Measurements from ENCODE around the gene PNKD.

PNKD gene

GRCh38 chr2:218280260-218280870 lies 10.0 kb downstream of the PNKD start:
- H3K27ac ChIP-seq (ENCODE audit: low read depth, low read length, poor library complexity, severe bottlenecking): no peak overlapping the region
- no peak overlapping the region for H3K4me3 ChIP-seq (ENCODE audit: low read depth, low read length, poor library complexity, severe bottlenecking)
- no peaks in the 10 kb centered on the region for H4K20me1 ChIP-seq (ENCODE audit: insufficient read depth, low read length)
- no peaks in the 10 kb centered on the region for H3K4me1 ChIP-seq (ENCODE audit: insufficient read depth, low read length, severe bottlenecking)
- H3K36me3 ChIP-seq (ENCODE audit: insufficient read depth, low read length): peaks cover 9% of the 10 kb centered on the region; the same call in 1 of the 2 replicates
- H3K79me2 ChIP-seq (ENCODE audit: insufficient read depth, low read length): no peaks in the 10 kb centered on the region
- no peak for TF ChIP-seq EZH2 (IDR thresholded peaks at IDR 0.05; ENCODE audit: borderline replicate concordance, low read length)
- no peak for TF ChIP-seq CTCF (IDR thresholded peaks at IDR 0.05; ENCODE audit: low read length)
- no peaks in the 10 kb centered on the region for H3K27me3 ChIP-seq (ENCODE audit: insufficient read depth, low read length)
- H2AFZ ChIP-seq (ENCODE audit: low read length): no peak overlapping the region
- H3F3A ChIP-seq (ENCODE audit: insufficient read depth, low read length): no peaks in the 10 kb centered on the region
- H3K9me2 ChIP-seq (ENCODE audit: low read depth, low read length): no peaks in the 10 kb centered on the region
- no peak overlapping the region for H3K9ac ChIP-seq (ENCODE audit: low read length)
- H3K9me3 ChIP-seq (ENCODE audit: low read length): no peaks in the 10 kb centered on the region
- H3K4me2 ChIP-seq (ENCODE audit: low read length): no peak overlapping the region

DNA sequence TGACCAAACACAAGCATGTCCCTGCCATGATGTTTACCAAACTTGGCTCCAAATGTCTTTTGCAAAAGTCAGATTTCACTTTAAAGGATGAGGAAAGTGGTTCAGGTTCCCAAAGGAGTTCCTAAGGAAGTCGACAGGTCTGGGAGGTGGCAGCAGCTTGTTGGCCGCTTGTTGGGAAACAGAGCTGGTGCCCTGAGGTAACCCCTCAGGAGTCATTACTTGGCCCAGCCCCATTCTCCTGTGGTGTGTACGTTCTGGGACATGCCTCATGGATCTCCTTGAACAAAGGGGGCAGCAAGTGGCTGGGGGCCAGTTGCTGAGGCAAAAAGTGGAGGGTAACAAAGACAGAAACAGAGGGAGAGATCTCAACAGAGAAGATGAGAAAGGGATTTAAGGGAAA lies 11.1 kb downstream of the PNKD start:
- no peaks in the 10 kb centered on the region for H3F3A ChIP-seq (ENCODE audit: insufficient read depth, low read length)
- H3K9me2 ChIP-seq (ENCODE audit: low read depth, low read length): no peaks in the 10 kb centered on the region
- no peaks in the 10 kb centered on the region for H4K20me1 ChIP-seq (ENCODE audit: insufficient read depth, low read length)
- no peaks in the 10 kb centered on the region for H3K36me3 ChIP-seq (ENCODE audit: insufficient read depth, low read length)
- no peaks in the 10 kb centered on the region for H3K9me3 ChIP-seq (ENCODE audit: low read length)
- no peak for TF ChIP-seq CTCF (IDR thresholded peaks at IDR 0.05; ENCODE audit: low read length)
- no peak for TF ChIP-seq EZH2 (IDR thresholded peaks at IDR 0.05; ENCODE audit: borderline replicate concordance, low read length)
- H3K79me2 ChIP-seq (ENCODE audit: insufficient read depth, low read length): no peaks in the 10 kb centered on the region
- H3K9ac ChIP-seq (ENCODE audit: low read length): no peak overlapping the region
- H3K4me1 ChIP-seq (ENCODE audit: insufficient read depth, low read length, severe bottlenecking): peaks cover 11% of the 10 kb centered on the region
- no peak overlapping the region for H2AFZ ChIP-seq (ENCODE audit: low read length)
- no peak overlapping the region for H3K4me3 ChIP-seq (ENCODE audit: low read depth, low read length, poor library complexity, severe bottlenecking)
- H3K27ac ChIP-seq (ENCODE audit: low read depth, low read length, poor library complexity, severe bottlenecking): no peak overlapping the region
- no peaks in the 10 kb centered on the region for H3K27me3 ChIP-seq (ENCODE audit: insufficient read depth, low read length)
- no peak overlapping the region for H3K4me2 ChIP-seq (ENCODE audit: low read length)

DNA sequence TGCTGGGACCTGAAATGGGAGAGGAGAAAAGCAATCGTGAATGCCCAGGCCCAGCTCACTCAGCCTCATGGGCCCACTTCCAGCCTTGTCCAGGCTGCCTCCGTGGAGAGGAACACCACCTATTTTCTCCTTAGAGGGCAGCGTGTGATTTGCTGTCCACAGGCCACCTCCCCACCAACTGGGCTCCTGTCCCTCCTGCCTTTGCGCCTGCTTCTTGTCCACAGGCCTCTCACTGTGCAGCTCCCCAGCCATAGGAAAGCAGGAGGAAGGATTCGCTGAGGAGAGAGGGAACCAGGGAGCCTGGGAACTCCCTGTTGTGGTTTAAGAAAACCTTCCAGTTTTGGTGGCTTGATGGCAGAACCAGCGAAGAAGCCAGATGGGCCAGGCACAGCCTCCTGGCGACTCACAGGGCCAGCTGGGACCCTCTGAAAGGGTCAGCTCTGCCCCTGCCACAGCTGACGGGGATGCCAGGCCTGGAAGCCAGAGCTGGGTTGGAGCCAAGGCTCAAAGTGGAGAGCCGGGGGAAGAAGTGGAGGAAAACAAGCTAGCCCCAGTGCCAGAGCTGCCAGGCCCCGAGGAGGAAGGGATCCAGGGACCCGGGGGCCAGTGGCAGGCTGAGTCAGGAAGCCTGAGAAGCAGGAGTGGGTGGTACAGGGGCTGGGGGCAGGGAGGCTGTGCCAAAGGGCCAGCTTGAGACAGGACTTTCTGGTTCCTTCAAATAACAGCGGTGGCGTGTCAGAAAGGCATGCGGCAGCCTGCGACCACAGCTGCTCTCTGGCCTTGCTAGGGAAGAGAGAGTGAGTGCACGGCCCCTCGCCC lies 12.1 kb downstream of the PNKD start:
- Histone ChIP-seq H3K27me3 (ENCODE audit: insufficient read depth, low read length) (no peaks in the 10 kb centered on the region), H3K36me3 (ENCODE audit: insufficient read depth, low read length) (no peaks in the 10 kb centered on the region), H3K4me2 (ENCODE audit: low read length) (no peak overlapping the region), H3K4me3 (ENCODE audit: low read depth, low read length, poor library complexity, severe bottlenecking) (no peak overlapping the region), H3K79me2 (ENCODE audit: insufficient read depth, low read length) (no peaks in the 10 kb centered on the region), H3K9me3 (ENCODE audit: low read length) (no peaks in the 10 kb centered on the region), H4K20me1 (ENCODE audit: insufficient read depth, low read length) (no peaks in the 10 kb centered on the region), H3K4me1 (ENCODE audit: insufficient read depth, low read length, severe bottlenecking) (peaks cover 20% of the 10 kb centered on the region), H3K9ac (ENCODE audit: low read length) (no peak overlapping the region), H3K27ac (ENCODE audit: low read depth, low read length, poor library complexity, severe bottlenecking) (no peak overlapping the region), H3F3A (ENCODE audit: insufficient read depth, low read length) (no peaks in the 10 kb centered on the region), H2AFZ (ENCODE audit: low read length) (no peak overlapping the region), H3K9me2 (ENCODE audit: low read depth, low read length) (no peaks in the 10 kb centered on the region)
- TF ChIP-seq EZH2 (IDR thresholded peaks at IDR 0.05; ENCODE audit: borderline replicate concordance, low read length) (no peak), CTCF (IDR thresholded peaks at IDR 0.05; ENCODE audit: low read length) (no peak)
